GM19023 (cell line): ENCODE data around the gene USB1.
A peak's percentile ranks its signal among the peaks of the same experiment; 100 is the strongest.

Source experiments
- ATAC-seq: cut with Tn5 transposase; IDR thresholded peaks from one replicate; pipeline ENCODE4 v1.9.1; 2021; ENCODE audit warnings: mild to moderate bottlenecking, moderate library complexity; ENCODE audit not compliant: unreplicated experiment

The USB1 gene, protein sequence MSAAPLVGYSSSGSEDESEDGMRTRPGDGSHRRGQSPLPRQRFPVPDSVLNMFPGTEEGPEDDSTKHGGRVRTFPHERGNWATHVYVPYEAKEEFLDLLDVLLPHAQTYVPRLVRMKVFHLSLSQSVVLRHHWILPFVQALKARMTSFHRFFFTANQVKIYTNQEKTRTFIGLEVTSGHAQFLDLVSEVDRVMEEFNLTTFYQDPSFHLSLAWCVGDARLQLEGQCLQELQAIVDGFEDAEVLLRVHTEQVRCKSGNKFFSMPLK

GRCh38 chr16:58000706-58001676 lies at the start of gene USB1:
Gene USB1 (plus strand): TSS chr16:58001407. CDS start chr16:58001484, 77 bp downstream.
- ATAC-seq: peak; percentile 81

DNA sequence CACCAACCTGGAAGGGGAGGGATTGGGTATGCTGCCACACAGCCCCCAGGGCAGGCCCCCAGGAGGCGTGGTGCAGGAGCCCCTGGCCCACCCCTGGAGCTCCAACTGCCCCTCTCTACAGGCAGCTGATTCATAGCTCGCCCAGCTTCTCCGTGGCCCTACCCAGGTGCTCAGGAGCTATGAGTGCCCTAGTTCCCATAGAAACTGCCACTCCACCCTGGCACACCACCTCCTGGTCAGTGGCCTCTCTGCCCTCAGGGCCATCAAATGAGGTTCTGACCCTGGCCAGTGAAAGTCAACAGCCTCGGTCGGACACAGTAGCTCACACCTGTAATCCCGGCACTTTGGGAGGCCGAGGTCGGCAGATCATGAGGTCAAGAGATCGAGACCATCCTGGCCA lies 48.3 kb upstream of the USB1 start:
- no peak for ATAC-seq

DNA sequence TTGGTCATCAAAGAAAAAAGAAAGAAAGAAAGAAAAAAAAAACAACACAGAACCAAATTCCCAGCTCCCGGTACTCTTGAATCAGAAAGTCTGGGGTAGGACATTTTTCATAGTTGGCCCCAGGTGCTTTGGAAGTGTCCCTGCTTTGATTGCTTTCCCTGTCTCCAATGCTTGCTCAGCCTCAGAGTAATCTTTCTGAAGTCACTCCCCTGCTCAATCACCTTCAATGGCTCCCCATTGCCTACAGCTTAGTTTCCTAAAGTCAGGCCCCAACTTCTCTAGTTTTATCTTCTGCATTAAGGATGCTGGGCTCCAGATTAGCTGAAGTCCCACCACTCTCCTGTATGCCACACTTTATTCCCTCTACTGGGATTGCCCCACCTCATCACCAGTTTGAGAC lies 47.4 kb upstream of the USB1 start:
- ATAC-seq: no peak

GRCh38 chr16:57955572-57956188 lies 45.5 kb upstream of the USB1 start:
- no peak for ATAC-seq

- no peak for ATAC-seq
Observed at GRCh38 chr16:57956270-57956808, 44.9 kb upstream of the USB1 start.

DNA sequence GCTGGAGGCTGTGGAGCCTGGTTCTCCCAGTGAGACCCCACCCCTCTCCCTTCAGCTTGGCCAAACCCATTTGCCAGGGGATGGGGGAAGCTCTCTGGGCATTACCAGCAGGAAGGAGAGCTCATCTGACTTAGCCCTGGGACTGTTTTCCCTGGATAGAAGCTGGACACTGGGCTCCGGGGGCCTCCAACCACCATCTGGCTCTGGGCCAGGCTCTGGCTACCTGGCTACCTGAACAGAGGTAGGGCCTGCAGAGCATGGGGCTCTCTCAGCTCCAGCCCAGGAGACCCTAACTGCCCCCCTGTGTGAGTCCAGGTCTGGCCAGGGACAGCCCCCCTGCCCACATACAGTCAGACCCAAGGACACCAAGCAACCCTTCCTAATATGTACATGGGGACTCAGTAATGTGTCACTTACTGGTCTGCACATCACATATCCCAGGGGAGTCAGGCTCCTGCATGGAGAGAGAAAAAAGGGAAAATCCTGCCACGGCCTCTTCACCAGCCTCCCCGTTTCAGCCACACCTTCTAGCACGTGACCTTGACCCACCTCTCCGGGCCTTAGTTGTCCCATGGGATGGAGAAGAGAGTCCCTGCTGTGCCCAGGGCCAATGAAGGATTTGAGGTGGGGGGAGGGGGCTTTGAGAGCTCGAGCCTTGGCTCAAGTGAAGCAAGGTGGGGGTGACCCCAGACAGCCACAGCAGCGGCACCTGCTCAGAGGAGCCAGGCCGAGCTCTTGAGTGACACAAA lies 44.1 kb upstream of the USB1 start:
- no peak for ATAC-seq

DNA sequence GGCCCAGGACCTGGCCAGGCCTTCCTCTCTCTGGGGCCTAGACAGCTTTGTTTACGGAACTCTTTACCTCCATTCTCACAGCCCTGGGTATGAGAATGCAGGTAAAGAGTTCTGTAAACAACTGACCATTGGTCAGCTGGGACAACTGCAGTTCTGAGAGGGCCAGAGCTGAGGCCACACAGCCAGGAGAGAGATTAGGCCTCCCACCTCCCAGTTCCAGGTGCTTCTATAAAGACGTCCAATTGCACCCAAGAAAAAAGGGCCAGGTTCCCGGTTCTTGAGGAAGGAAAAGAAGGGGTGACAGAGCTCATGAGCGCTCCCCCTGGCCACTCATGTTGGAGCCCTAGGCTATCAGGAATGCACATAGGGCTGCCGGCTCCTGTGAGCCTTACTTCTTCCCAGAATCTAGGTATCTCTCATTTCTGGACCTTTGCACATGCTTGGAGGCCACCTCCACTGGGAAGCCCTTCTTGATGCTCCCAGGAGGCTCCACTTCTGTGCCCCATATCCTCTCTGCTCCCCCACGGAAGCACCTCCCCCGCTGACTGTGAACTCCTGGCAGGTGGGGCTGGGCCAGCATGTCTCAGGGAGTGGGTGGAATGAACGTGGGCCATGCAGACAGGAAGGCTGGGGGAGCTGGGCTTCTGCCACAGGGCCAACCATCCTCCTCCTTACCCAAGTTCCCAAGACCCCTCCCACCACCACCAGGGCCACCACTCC lies 43.4 kb upstream of the USB1 start:
- no peak for ATAC-seq

GRCh38 chr16:57958544-57958943 lies 42.7 kb upstream of the USB1 start:
- ATAC-seq: no peak

GRCh38 chr16:57959121-57959520 lies 42.1 kb upstream of the USB1 start:
- ATAC-seq: no peak

DNA sequence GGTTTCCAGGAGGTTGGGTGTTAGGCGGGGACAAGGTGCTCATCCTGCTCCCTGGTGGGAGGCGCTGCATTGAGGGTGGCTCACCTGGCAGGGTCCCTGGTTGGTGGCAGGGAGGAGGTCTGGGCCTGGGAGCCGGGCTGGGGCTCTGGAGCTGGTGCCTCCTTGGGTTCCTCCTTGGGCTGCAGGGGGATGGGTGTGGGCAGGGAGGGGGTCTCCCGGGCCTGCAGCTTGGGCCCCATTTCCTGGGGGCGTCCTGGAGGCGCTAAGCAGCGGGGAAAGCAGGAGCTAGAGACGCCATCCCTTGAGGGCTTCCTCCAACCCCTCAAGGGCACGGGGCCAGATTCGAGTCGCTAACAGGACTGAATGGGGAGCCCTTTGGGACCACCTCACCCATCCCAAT lies 41.4 kb upstream of the USB1 start:
- ATAC-seq: no peak

- ATAC-seq: no peak
Observed at GRCh38 chr16:57960310-57960709, 40.9 kb upstream of the USB1 start.

DNA sequence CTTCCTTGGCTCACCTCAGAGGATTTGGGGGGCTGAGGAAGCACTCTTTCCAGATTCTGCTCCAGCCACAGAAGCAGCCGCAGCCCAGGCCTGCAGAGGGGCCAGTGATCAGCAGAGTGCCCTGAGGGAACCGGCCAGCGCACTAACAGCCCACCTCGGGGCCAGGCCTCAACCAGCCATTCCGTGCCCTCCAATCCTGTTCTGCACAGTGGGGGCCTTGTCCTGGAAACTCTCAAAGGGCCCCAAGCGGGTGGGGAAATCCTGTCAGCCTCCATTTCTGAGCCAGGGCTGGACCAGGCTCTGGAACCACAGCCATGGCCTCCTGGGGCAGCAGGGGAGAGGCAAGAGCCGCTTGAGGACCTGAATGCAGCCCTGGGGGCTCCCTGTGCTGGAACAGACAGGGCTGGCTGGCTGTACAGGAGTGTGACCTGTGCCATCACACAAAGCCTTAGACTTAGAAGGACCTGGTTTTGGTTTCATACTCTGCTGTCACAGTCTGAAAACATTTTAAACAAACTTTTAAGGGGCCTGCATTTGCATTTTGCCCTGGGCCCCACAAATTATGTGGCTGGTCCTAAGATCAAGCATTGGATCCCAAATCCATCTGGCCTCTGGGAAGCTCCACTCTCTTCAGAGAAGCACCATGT lies 40.3 kb upstream of the USB1 start:
- no peak for ATAC-seq

- ATAC-seq: no peak
Observed at GRCh38 chr16:57961538-57961937, 39.7 kb upstream of the USB1 start.

GRCh38 chr16:57962046-57962445 lies 39.2 kb upstream of the USB1 start:
- no peak for ATAC-seq

- no peak for ATAC-seq
Observed at GRCh38 chr16:57962756-57963155, 38.5 kb upstream of the USB1 start.

GRCh38 chr16:57964157-57964700 lies 37.0 kb upstream of the USB1 start:
- ATAC-seq: no peak

GRCh38 chr16:57966204-57966771 lies 34.9 kb upstream of the USB1 start:
- ATAC-seq: no peak

DNA sequence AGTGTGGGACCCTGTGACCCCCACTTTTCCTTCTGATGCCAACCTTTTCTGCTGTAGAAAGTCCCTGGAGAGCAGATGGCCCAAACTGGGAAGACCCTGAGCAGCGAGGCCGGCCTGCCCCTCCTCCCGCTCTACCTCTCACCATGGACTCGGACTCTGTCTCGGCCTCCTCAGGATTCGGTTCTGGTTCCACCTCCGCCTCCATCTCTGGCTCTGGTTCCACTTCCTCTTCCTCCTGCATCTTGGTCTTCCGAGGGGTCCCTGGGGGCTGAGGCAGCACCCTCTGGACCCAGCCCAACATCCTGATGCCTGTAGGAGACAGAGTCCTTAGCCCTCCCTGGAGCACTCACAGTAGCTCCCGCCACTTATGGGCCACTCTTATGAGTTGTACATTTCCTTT lies 34.2 kb upstream of the USB1 start:
- no peak for ATAC-seq

DNA sequence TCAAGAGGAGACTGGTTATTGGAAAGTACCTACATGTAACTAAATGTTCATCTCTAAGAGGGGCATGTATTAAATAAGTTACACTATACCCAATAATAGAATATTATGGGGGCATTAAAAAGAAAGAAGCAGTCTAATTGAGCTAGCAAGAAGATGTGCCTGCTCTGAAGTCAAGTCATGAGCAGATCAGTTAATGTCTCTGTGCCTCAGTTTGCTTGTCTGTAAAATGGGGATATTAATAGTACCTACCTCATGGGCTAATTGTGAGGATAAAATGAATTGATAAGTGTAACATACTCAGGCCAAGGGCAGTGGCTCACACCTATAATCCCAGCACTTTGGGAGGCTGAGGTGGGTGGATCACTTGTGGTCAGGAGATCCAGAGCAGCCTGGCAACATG lies 33.3 kb upstream of the USB1 start:
- ATAC-seq: no peak
